Coronary artery (tissue), 2 donors: ENCODE measurements around the gene CRYBG2.

Source experiments
- DNase-seq: peaks from one replicate; pipeline ENCODE4 v3.0.0-alpha.2; 2017; ENCODE audit warnings: low spot score
- H3K27ac ChIP-seq, 2 donors: fragments of 200-600 bp; sonication (generic); one replicate each; pipeline ENCODE4 v1.5.1; 2016 to 2019
- H3K4me3 ChIP-seq: fragments of 200-600 bp; sonication (generic); 2 replicates; pipeline ENCODE4 v1.5.1; 2016; ENCODE audit warnings: mild to moderate bottlenecking, moderate library complexity
- CTCF ChIP-seq: fragments of 200-600 bp; sonication (generic); IDR thresholded peaks from one replicate; pipeline ENCODE4 v1.5.1; 2019; ENCODE audit warnings: antibody characterized with exemption

The CRYBG2 gene

GRCh38 chr1:26281971-26282370, 72.0 kb downstream of the CRYBG2 start:
- no peak for TF ChIP-seq CTCF
- Histone ChIP-seq H3K27ac (peak overlapping the region in 1 of 2 donors; percentile 100), H3K4me3 (peak overlapping the region; percentile 98)
- no peak for DNase-seq

- no peak for TF ChIP-seq CTCF
- Histone ChIP-seq H3K4me3 (peak overlapping the region; percentile 98), H3K27ac (peak overlapping the region; percentile 88 to 100)
- no peak for DNase-seq
These were observed 72.6 kb downstream of the CRYBG2 start for GRCh38 chr1:26281091-26281958.

- peak overlapping the region; percentile 88 to 100 for H3K27ac ChIP-seq
- TF ChIP-seq CTCF: no peak
- no peak for DNase-seq
- H3K4me3 ChIP-seq: peak overlapping the region; percentile 98
These were observed 73.4 kb downstream of the CRYBG2 start for GRCh38 chr1:26280333-26281042.

- TF ChIP-seq CTCF: no peak
- Histone ChIP-seq H3K27ac (peak within 1 kb of the TSS; percentile 88 to 100), H3K4me3 (peak within 1 kb of the TSS; percentile 98)
- peak; percentile 92 for DNase-seq
These were observed 74.2 kb downstream of the CRYBG2 start, which contains the start of gene SH3BGRL3 for GRCh38 chr1:26279456-26280332. TSS of gene SH3BGRL3 (plus strand) at chr1:26280086. CDS start at chr1:26280156, 70 bp downstream.

- peak overlapping the region; percentile 88 to 100 for H3K27ac ChIP-seq
- H3K4me3 ChIP-seq: peak overlapping the region; percentile 98
- TF ChIP-seq CTCF: no peak
- no peak for DNase-seq
These were observed 75.0 kb downstream of the CRYBG2 start for GRCh38 chr1:26278724-26279455.

GRCh38 chr1:26278303-26278702, 75.6 kb downstream of the CRYBG2 start:
- TF ChIP-seq CTCF: no peak
- DNase-seq: no peak
- Histone ChIP-seq H3K27ac (peak overlapping the region; percentile 88 to 100), H3K4me3 (no peak overlapping the region)
